ENCODE data around the gene EHD3. TPM values are rescaled to one million over a fixed set of nuclear protein-coding genes. Genes with fewer than 3 reads are reported as not detected.

EHD3 gene
- total RNA-seq, 4 donors from 2014 or later: 0.98 to 5.1 (median 3.2) TPM

GRCh38 chr2:31249009-31249690, 15.2 kb downstream of the EHD3 start:
- TF ChIP-seq CTCF (IDR thresholded peaks at IDR 0.05; ENCODE audit: low read depth): no peak

GRCh38 chr2:31251018-31251417, 17.1 kb downstream of the EHD3 start:
- no peak for TF ChIP-seq CTCF (IDR thresholded peaks at IDR 0.05; ENCODE audit: low read depth)

- no peak for TF ChIP-seq CTCF (IDR thresholded peaks at IDR 0.05; ENCODE audit: low read depth)
Observed at GRCh38 chr2:31251851-31252250, 17.9 kb downstream of the EHD3 start.

GRCh38 chr2:31253356-31254131, 19.6 kb downstream of the EHD3 start:
- TF ChIP-seq CTCF (IDR thresholded peaks at IDR 0.05; ENCODE audit: low read depth): no peak

- no peak for TF ChIP-seq CTCF (IDR thresholded peaks at IDR 0.05; ENCODE audit: low read depth)
Observed at GRCh38 chr2:31254237-31255203, 20.6 kb downstream of the EHD3 start.

GRCh38 chr2:31255911-31256571, 22.1 kb downstream of the EHD3 start:
- no peak for TF ChIP-seq CTCF (IDR thresholded peaks at IDR 0.05; ENCODE audit: low read depth)
